HG03342 (cell line): ENCODE results near the gene EIF4G3.

Experiments
- ATAC-seq: cut with Tn5 transposase; IDR thresholded peaks from one replicate; pipeline ENCODE4 v1.9.1; 2021; ENCODE audit warnings: mild to moderate bottlenecking, moderate library complexity; ENCODE audit not compliant: unreplicated experiment

EIF4G3 gene

GRCh38 chr1:20770314-20771087 is 406.2 kb downstream of the EIF4G3 start:
- no peak for ATAC-seq

GRCh38 chr1:20767271-20767670 is 409.4 kb downstream of the EIF4G3 start:
- ATAC-seq, result no peak

- no peak for ATAC-seq
Observed at GRCh38 chr1:20763417-20763816, 413.3 kb downstream of the EIF4G3 start.

- no peak for ATAC-seq
Observed at GRCh38 chr1:20760322-20760721, 416.4 kb downstream of the EIF4G3 start.
